ENCODE results near the gene XRRA1.

XRRA1 gene

GRCh38 chr11:74950374-74950969 lies 1.6 kb upstream of the XRRA1 start:
- no peak for FAIRE-seq

GRCh38 chr11:74949753-74950137 lies 854 bp upstream of the XRRA1 start:
- FAIRE-seq: no peak

DNA sequence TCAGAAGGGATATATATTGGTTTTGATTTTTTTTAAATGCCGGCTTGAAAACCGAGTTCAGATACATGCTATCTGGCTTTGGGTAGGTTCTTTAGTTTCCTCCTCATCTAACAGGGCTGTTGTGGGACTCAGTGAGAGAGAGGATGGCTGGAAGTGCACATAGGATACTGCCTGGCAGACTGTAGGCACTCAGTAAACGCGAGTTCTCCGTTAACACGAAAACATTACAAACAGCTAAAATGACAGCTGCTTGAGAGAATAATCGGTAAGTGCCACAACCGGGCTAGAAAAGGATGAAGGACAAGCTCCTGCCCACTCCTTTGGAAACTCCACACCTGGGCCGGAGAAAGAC lies 369 bp downstream of the XRRA1 start:
- no peak for FAIRE-seq

DNA sequence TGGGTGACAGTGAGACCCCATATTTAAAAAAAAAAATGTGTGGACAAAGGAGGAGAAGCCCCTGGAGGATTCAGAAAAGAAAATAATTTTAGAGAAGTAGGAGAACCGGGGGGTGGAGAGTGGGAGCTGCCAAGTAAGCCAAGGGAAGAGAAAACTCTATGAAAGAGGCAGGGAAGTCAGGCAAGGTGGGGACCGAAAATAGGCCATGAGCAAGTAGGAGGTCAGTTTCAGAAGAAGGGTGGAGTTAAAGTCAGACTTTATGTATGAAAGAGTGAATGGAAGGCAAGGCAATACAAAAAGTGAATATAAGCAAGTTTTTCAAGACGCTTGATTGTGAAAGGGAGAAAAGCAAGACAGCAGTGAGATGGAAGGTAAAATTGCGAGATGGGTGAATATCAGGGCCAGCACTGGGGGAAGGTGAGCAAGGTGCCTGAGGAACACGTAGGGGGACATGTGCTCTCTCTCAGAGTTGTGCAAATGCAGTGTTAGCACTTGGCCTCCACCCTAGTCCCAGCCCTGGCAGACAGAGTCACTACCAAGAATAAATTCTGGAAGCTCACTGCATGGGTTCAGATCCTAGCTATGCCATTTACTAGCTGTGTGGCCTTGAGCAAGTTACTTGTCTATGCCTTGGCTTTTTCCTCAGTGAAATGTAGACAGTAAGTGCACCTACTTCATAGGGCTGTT lies 6.7 kb downstream of the XRRA1 start:
- no peak for FAIRE-seq

GRCh38 chr11:74941492-74941891 lies 7.4 kb downstream of the XRRA1 start:
- FAIRE-seq: no peak

DNA sequence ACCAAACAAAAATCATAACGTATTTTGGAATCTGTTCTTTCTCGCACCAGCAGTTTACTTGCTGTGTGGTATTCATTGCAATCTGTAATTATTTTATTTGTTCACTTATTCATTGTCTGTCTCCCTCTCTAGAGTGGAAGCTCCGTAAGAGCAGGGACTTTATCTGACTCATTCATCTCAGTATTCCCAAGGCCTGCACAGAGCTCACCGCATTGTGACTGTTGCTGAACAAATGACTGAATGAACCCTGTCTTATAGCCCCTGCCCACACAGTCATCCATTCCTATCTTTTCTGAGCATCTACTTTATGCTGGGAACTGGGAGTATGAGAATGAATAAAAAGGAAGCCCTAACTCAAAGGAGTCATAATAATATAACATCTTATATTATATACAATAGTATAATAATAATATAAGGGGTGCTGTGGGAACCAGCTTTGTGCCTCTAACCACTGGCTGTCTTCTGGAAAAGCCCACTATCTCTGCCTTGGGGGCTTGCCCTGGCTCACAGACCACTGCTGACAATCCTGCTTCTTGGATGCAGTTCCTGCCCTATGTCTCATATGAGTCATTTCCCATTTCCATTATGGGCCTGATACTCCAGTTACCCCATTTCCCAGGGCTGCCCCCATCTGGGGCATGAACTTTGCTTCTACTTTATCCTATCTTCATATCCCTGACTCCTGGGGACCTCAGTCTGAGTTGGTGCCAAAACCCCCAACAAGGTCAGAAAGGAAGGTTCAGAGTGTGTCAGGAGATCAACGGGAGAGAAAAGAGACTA lies 11.0 kb downstream of the XRRA1 start:
- FAIRE-seq: no peak

DNA sequence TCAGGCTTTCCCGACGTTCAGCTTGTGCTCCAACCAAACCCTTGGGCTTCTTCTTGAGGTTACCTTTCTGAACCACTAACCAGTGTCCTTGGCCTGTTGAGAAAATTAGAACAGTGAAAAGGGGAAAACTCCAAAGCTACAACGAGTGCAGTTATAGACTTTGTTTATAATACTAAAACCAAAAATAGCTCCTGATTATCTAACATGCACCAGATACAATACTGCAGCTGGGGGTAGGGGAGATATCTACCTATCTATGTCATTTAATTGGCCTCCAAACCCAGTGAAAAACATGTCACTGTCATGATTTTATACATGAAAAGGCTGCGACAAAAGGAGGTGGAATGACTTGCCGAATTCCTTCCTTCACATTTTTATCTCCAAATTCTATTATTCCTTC lies 11.9 kb downstream of the XRRA1 start:
- no peak for FAIRE-seq

DNA sequence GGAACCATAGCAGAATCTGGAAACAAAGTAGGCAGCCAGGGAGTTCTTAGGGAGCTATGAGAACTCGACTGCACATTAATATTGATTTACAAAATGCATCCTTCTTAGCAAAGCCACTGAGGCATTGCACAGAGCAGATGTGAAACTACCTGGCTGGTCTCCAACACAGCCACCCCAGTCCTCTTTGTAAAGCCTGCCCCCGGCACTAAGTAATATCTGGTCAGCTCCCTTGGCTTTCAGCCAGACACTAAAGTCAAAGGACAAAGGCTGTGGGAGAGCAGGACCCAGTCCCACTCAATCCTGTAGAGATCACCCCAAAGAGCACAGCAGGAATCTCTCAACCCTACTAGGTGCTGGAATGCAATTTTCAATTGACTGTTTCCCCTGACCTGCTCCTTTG lies 12.8 kb downstream of the XRRA1 start:
- no peak for FAIRE-seq

GRCh38 chr11:74935285-74935684 lies 13.6 kb downstream of the XRRA1 start:
- no peak for FAIRE-seq

DNA sequence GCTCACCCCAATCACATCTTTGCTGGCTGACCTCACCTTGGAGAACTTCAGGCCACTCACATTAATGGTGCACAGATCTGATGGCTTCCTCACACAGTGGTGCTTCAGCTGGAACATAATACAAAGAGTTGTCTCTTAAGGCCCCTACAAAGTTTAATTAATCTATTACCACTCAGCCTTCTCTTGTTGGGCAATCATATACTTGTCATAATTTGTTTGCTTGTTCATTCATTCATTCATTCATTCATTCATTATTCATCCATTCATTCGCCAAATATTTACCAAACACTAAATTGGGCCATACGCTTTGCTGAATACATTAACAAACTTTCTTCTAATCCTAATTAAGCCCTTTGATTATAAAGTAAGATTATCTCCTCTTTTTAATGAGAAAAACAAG lies 15.1 kb downstream of the XRRA1 start:
- no peak for FAIRE-seq

DNA sequence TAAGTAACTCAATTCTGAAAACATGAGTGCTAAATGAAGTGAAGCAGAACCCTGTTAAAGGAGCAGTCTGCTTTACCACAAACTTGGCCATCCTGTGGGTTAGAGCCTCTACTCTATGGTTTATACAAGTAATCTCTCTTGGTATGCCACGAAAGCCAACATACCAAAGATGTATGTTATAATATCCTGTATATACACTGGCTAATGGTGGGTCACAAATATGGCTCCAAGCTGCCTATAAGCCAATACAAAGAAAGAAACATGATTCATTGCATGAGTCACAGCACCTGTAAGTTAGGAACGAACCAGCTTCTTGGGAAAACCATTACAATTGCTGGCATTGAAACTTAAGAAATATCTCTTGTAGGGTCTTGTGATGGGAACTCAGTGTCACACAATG lies 16.1 kb downstream of the XRRA1 start:
- FAIRE-seq: no peak

GRCh38 chr11:74932169-74932568 lies 16.7 kb downstream of the XRRA1 start:
- FAIRE-seq: no peak

DNA sequence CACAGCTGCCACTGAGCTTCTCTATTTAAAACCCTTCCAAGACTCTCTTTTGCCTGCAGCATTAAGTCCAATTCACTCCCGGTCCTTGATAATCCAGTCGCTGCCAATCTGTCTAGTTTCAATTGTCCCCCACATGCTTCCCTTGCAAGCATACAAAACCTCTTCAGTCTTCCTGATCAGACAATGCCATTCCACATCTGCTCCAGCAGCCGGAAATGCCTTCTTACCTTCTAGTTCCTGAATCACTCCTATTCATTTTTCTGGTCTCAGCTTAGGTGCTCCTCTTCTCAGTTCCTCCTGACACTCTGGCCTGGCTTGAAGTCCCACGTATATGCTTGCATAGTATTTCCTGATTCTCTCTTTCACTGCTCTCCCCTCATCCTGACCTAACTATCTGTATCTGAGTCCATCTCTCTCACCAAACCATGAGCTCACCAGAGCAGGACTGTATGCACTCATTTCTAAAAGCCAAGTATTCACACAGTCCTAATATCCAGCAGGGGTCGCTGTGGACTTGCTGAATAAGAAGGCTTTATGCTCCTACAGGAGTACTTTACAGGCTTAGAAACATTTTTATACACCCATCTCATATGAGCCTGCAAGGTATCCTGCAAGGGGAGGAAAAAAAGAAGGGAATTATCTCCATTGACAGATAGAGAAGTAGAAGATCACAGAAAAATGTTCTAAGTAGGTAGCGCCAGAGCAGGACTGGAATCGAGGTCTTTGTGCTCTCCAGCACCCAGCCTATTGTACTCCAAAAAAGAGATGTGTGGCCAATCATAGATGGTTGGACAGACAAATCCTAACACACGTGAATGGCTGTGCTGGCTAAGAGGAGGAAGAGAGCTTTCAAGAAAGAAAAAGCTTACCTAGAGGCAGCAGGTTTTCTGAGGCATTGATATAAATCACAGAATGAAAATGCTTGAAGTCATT lies 19.2 kb downstream of the XRRA1 start:
- FAIRE-seq: no peak

DNA sequence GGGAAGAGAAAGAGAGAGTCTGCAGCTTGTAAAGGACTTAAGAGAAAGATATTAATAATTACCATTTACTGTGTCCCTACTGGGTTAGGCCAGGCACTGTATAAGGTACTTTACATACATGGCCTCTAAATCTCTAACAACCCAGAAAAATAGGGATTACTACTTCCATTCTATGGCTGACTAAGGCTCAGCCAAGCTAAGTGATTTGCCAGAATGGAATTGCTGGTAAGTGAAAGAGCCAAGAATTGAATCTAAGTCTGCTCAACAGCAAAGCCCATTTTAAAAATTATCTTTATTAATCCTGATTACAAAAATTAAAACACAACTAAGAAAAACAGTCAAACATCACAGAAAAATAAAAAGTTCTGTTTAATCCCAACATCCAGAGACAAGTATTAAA lies 21.4 kb downstream of the XRRA1 start:
- FAIRE-seq: no peak

- no peak for FAIRE-seq
These were observed 22.4 kb downstream of the XRRA1 start for GRCh38 chr11:74926304-74927030.

GRCh38 chr11:74925281-74925680 lies 23.6 kb downstream of the XRRA1 start:
- FAIRE-seq: no peak

GRCh38 chr11:74923125-74923524 lies 25.8 kb downstream of the XRRA1 start:
- FAIRE-seq: no peak

- no peak for FAIRE-seq
These were observed 39.1 kb downstream of the XRRA1 start for GRCh38 chr11:74909812-74910211.

GRCh38 chr11:74909385-74909784 lies 39.5 kb downstream of the XRRA1 start:
- FAIRE-seq: no peak

DNA sequence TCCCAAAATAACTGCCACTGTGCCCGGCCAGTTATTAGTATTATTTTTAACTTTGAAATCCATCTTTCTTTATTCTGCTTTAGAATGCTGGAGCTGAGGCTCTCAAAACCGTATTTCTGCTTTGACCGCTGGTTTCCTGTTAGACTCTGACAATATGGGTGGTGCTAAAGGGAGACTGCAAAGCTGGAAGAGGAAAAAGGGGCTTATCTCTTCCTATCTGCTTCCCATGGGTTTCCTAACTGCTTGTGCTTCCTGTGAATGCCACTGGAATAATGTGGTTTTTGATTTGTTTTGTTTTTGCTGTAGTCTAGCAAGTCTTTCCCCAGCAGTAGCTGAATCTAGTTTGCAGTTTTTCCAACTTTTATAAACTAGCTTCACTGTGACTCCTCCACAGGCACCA lies 43.6 kb downstream of the XRRA1 start:
- FAIRE-seq: no peak

DNA sequence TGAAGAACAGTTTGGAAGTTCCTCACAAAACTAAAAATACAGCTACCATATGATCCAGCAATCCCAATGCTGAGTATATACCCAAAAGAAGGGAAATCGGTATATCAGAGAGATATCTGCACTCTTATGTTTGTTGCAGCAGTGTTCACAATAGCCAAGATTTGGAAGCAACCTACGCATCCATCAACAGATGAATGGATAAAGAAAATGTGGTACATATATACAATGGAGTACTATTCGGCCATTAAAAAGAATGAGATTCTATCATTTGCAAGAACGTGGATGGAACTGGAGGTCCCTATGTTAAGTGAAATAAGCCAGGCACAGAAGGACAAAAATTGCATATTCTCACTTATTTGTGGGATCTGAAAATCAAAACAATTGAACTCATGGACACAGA lies 46.5 kb downstream of the XRRA1 start:
- FAIRE-seq: no peak

DNA sequence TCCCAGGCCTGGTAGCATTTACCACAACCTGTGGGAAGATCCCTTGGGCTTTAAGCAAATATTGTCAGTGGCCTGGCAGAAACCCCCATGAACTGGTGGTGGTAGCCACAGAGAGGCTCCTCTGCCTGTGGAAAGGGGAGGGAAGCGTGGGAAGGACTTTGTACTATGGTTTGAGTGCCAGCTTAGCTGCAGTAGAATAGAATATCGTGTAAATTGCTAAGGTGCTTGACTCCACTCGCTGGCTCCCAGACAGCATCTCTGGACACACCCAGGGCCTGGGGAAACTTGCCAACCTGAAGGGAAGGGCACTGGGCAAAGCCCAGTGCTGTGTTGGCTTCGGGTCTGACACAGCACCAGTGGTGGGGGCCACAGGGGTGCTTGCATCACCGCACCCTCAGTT lies 52.6 kb downstream of the XRRA1 start:
- no peak for FAIRE-seq

All from colon (tissue), 2 donors.